RWPE2 (cell line): Measurements from ENCODE around the gene BAG5.

ENCODE experiments used
- ATAC-seq: fragments of 200-7000 bp; cut with Tn5 transposase; 3 replicates; pipeline ENCODE4 v1.9.1; 2021; ENCODE audit warnings: low read depth
- DNase-seq: peaks from one replicate; pipeline ENCODE4 v3.0.0-alpha.2; 2020; ENCODE audit warnings: low spot score
- H3K27ac ChIP-seq: fragments of 450-650 bp; 2 replicates; pipeline ENCODE4 v1.5.1; 2017; ENCODE audit warnings: mild to moderate bottlenecking; ENCODE audit not compliant: poor library complexity, severe bottlenecking
- H3K27me3 ChIP-seq: fragments of 250-450 bp; sonication (Bioruptor Pico); 2 replicates; pipeline ENCODE4 v1.5.1; 2021; ENCODE audit warnings: mild to moderate bottlenecking, moderate library complexity; ENCODE audit not compliant: insufficient read depth, poor library complexity, severe bottlenecking
- H3K36me3 ChIP-seq: fragments of 250-450 bp; sonication (Bioruptor Pico); 2 replicates; pipeline ENCODE4 v1.5.1; 2020; ENCODE audit warnings: low read depth, mild to moderate bottlenecking, moderate library complexity
- H3K4me1 ChIP-seq: fragments of 250-450 bp; sonication (Bioruptor Pico); 2 replicates; pipeline ENCODE4 v1.5.1; 2021; ENCODE audit warnings: mild to moderate bottlenecking, moderate library complexity; ENCODE audit not compliant: insufficient read depth, poor library complexity, severe bottlenecking
- H3K4me3 ChIP-seq: fragments of 250-450 bp; sonication (Bioruptor Pico); 2 replicates; pipeline ENCODE4 v1.5.1; 2021; ENCODE audit warnings: mild to moderate bottlenecking, moderate library complexity; ENCODE audit not compliant: severe bottlenecking
- H3K9me3 ChIP-seq: fragments of 250-450 bp; sonication (Bioruptor Pico); 2 replicates; pipeline ENCODE4 v1.5.1; 2021; ENCODE audit warnings: mild to moderate bottlenecking, moderate library complexity; ENCODE audit not compliant: severe bottlenecking
- CTCF ChIP-seq: fragments of 450-650 bp; IDR thresholded peaks from one replicate; pipeline ENCODE4 v1.5.1; 2017; ENCODE audit warnings: mild to moderate bottlenecking, moderate library complexity; ENCODE audit not compliant: poor library complexity, severe bottlenecking

BAG5 gene

GRCh38 chr14:103549361-103550311 lies 12.8 kb downstream of the BAG5 start:
- H3K4me1 ChIP-seq = peaks cover 13% of the 10 kb centered on the region
- DNase-seq = peak; percentile 70
- no peaks in the 10 kb centered on the region for H3K36me3 ChIP-seq
- no peak for TF ChIP-seq CTCF
- ATAC-seq = no peak
- no peak overlapping the region for H3K27ac ChIP-seq
- H3K9me3 ChIP-seq = no peaks in the 10 kb centered on the region
- no peaks in the 10 kb centered on the region for H3K27me3 ChIP-seq
- no peak overlapping the region for H3K4me3 ChIP-seq

- Histone ChIP-seq H3K27me3 (no peaks in the 10 kb centered on the region), H3K9me3 (no peaks in the 10 kb centered on the region), H3K4me1 (peaks cover 13% of the 10 kb centered on the region), H3K36me3 (no peaks in the 10 kb centered on the region), H3K4me3 (no peak overlapping the region), H3K27ac (no peak overlapping the region)
- no peak for TF ChIP-seq CTCF
- ATAC-seq (no peak), DNase-seq (peak; percentile 79)
Observed at GRCh38 chr14:103548463-103549351, 13.8 kb downstream of the BAG5 start.

GRCh38 chr14:103547941-103548462 lies 14.5 kb downstream of the BAG5 start:
- TF ChIP-seq CTCF = no peak
- ATAC-seq (no peak), DNase-seq (no peak)
- Histone ChIP-seq H3K4me1 (peaks cover 13% of the 10 kb centered on the region), H3K4me3 (no peak overlapping the region), H3K27ac (no peak overlapping the region), H3K9me3 (no peaks in the 10 kb centered on the region), H3K36me3 (no peaks in the 10 kb centered on the region), H3K27me3 (no peaks in the 10 kb centered on the region)

- Histone ChIP-seq H3K4me1 (peaks cover 9% of the 10 kb centered on the region), H3K36me3 (no peaks in the 10 kb centered on the region), H3K4me3 (no peak overlapping the region), H3K27ac (no peak overlapping the region), H3K27me3 (no peaks in the 10 kb centered on the region), H3K9me3 (no peaks in the 10 kb centered on the region)
- no peak for DNase-seq
- TF ChIP-seq CTCF = no peak
- no peak for ATAC-seq
Observed at GRCh38 chr14:103547455-103547940, 15.0 kb downstream of the BAG5 start.
